Esophagus mucosa (tissue), 1 donor: ENCODE measurements around the gene DDA1. TPM values are rescaled to one million over a fixed set of nuclear protein-coding genes. Genes with fewer than 3 reads are reported as not detected.
"Not testable (repeated sequence)": the region's sequence is repeated elsewhere in the genome, so short reads cannot be mapped to it uniquely, and the experiment has no call there.

Experiments
- ATAC-seq: fragments of 200-7000 bp; cut with Tn5 transposase; one replicate; pipeline ENCODE4 v1.9.1; 2020
- total RNA-seq: library from RNA; stranded (reverse); gene quantifications from one replicate; pipeline ENCODE4 v1.2.4, GENCODE V29; 2023
- donor health status: DM: yes; HTN: yes; CAD: no.

Gene DDA1
- total RNA-seq, 1 donor from 2014 or later: 21.5 TPM

- ATAC-seq: peak; percentile 33
Measured at GRCh38 chr19:17348700-17349099, 39.3 kb downstream of the DDA1 start.

- ATAC-seq: no peak
Measured at GRCh38 chr19:17351815-17352435, 42.6 kb downstream of the DDA1 start.

- peak; percentile 39 for ATAC-seq
Measured at GRCh38 chr19:17352608-17353280, 43.4 kb downstream of the DDA1 start.

- peak; percentile 10 for ATAC-seq
Measured at GRCh38 chr19:17353386-17353785, 44.0 kb downstream of the DDA1 start.

- no peak for ATAC-seq
Measured at GRCh38 chr19:17357078-17357666, 47.8 kb downstream of the DDA1 start.

- ATAC-seq: no peak
Measured at GRCh38 chr19:17357724-17358123, 48.4 kb downstream of the DDA1 start.

GRCh38 chr19:17358395-17358794 is 49.0 kb downstream of the DDA1 start:
- ATAC-seq: peak; percentile 65

GRCh38 chr19:17359905-17360800 is 50.8 kb downstream of the DDA1 start:
- no peak for ATAC-seq

GRCh38 chr19:17363852-17364605 is 54.7 kb downstream of the DDA1 start:
- ATAC-seq: not testable (repeated sequence)

- ATAC-seq: no peak
Measured at GRCh38 chr19:17365361-17365760, 56.0 kb downstream of the DDA1 start.

GRCh38 chr19:17370026-17370587 is 60.7 kb downstream of the DDA1 start:
- peak; percentile 15 for ATAC-seq

Other genes starting within 250 kb of the DDA1 start
- gene HAUS8, start 234.1 kb upstream of the DDA1 start, total RNA-seq: 6.1 TPM
- gene MYO9B, start 233.8 kb upstream of the DDA1 start, total RNA-seq: 27.4 TPM
- gene USE1, start 94.2 kb upstream of the DDA1 start, total RNA-seq: 21.7 TPM
- 13.3 TPM for gene OCEL1, start 83.3 kb upstream of the DDA1 start, total RNA-seq
- gene NR2F6, start 63.6 kb upstream of the DDA1 start, total RNA-seq: 53.8 TPM
- 0.64 TPM for gene USHBP1, start 44.8 kb upstream of the DDA1 start, total RNA-seq
- gene BABAM1, start 42.1 kb upstream of the DDA1 start, total RNA-seq: 55.8 TPM
- 0.04 TPM for gene ANKLE1, start 27.7 kb upstream of the DDA1 start, total RNA-seq
- gene ABHD8, start 6.1 kb upstream of the DDA1 start, total RNA-seq: 2.2 TPM
- gene MRPL34, start 3.7 kb upstream of the DDA1 start, total RNA-seq: 42.6 TPM
- 9.9 TPM for gene ANO8, start 25.3 kb downstream of the DDA1 start, total RNA-seq
- 11.7 TPM for gene GTPBP3, start 28.0 kb downstream of the DDA1 start, total RNA-seq
- gene PLVAP, start 67.8 kb downstream of the DDA1 start, total RNA-seq: 22.6 TPM
- gene CCDC194, start 84.6 kb downstream of the DDA1 start, total RNA-seq: not detected
- gene BST2, start 96.1 kb downstream of the DDA1 start, total RNA-seq: 2.8 TPM
- gene MVB12A, start 110.5 kb downstream of the DDA1 start, total RNA-seq: 49.9 TPM
- not detected for gene TMEM221, start 139.1 kb downstream of the DDA1 start, total RNA-seq
- gene NXNL1, start 151.4 kb downstream of the DDA1 start, total RNA-seq: not detected
- 4.1 TPM for gene SLC27A1, start 161.0 kb downstream of the DDA1 start, total RNA-seq
- 104 TPM for gene PGLS, start 202.1 kb downstream of the DDA1 start, total RNA-seq
- gene COLGALT1, start 246.1 kb downstream of the DDA1 start, total RNA-seq: 28.5 TPM